Chondrocyte (in vitro differentiated cells): ENCODE data around the gene BCAR1. TPM values are rescaled to one million over a fixed set of nuclear protein-coding genes. Genes with fewer than 3 reads are reported as not detected.
"Not testable (repeated sequence)": the region's sequence is repeated elsewhere in the genome, so short reads cannot be mapped to it uniquely, and the experiment has no call there.

ENCODE experiments used
- DNase-seq: peaks from one replicate; pipeline ENCODE4 v3.0.0; 2021; ENCODE audit warnings: mixed read lengths, low spot score
- H3K27ac Mint-ChIP-seq: one replicate; pipeline ENCODE4 v1.8.0; 2021; ENCODE audit warnings: mild to moderate bottlenecking, moderate library complexity, mixed read lengths; ENCODE audit not compliant: unreplicated experiment
- H3K27me3 Mint-ChIP-seq: 2 replicates; pipeline ENCODE4 v1.8.0; 2021; ENCODE audit warnings: low read depth, mixed read lengths
- H3K36me3 Mint-ChIP-seq: 2 replicates; pipeline ENCODE4 v1.8.0; 2021; ENCODE audit warnings: low read depth, mixed read lengths
- H3K4me1 Mint-ChIP-seq: 2 replicates; pipeline ENCODE4 v1.8.0; 2021; ENCODE audit warnings: low read depth, mild to moderate bottlenecking, mixed read lengths
- H3K4me3 Mint-ChIP-seq: one replicate; pipeline ENCODE4 v1.8.0; 2021; ENCODE audit warnings: mild to moderate bottlenecking, moderate library complexity, mixed read lengths; ENCODE audit not compliant: unreplicated experiment
- H3K9me3 Mint-ChIP-seq: 2 replicates; pipeline ENCODE4 v1.8.0; 2021; ENCODE audit warnings: low read depth, mixed read lengths
- total RNA-seq: library from RNA; stranded (reverse); gene quantifications from 3 replicates; pipeline ENCODE4 v1.2.1, GENCODE V29; 2021
- TF ChIP-seq, protein P1 (sequence below): fragments of 200-600 bp; sonication (generic); IDR thresholded peaks from 2 replicates; pipeline ENCODE4 v1.5.0; 2021; ENCODE audit warnings: antibody characterized with exemption, mild to moderate bottlenecking, moderate library complexity

BCAR1 gene
- total RNA-seq, 1 donor from 2014 or later, result 125 TPM

DNA sequence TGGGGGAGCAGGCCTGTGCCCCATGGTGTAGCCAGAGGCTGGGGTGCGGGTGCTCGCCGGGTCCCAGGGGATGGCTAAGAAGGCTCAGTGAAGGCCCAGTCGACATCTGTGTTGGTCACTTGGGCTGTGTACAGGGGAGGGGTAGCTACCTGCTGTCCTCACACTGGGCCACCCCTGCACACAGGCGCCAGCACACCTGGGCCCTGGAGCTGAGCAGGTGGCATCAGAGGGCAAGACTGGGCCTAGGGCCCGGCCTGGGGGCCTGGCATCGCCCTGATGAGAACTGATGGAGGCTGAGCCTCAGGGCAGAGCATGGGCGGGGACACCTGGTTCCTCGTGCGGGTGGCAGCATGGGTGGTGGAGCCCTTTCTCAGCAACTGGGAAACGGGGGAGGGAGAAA, 43.6 kb downstream of the BCAR1 start:
- no peak overlapping the region for H3K27ac Mint-ChIP-seq

DNA sequence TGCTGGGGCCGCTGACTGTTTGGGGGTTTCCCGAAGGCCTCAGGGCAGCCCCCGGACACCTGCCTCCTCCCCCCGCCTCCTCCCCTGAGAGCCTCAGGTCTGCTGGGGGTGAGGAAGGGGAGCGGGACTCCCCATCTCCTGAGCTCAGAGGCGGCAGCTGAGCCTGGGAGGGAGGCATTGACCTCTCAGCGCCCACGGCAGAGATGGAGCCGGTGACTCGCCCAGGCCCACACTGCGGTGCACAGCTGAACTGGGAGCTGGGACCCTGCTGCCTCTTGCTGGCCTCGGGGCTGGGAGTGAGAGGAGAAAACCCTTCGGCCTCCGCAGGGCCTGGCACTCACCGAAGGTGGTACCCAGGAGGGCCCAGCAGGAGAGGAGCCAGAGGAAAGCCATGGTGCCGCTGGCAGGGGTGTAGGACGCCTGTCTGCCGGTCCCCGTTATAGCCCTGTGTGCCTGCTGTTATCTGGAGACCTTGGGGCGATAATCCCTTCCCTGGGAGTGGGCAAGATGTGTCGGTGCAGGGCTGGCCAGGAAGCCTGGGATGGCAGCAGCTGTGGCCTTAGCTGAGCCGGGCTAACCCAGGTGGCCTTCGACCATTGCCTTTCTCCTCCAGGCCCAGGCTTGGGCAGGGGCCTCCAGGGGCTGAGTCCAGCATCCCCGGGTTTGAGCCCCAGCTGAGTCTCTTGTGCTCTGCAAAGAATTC, 44.5 kb downstream of the BCAR1 start, which contains the start of gene CTRB2:
CTRB2 (minus strand) TSS at position 413 of the 703 bp plus-strand sequence; CDS start at position 393, 20 bp downstream.
- TF ChIP-seq, protein P1, sequence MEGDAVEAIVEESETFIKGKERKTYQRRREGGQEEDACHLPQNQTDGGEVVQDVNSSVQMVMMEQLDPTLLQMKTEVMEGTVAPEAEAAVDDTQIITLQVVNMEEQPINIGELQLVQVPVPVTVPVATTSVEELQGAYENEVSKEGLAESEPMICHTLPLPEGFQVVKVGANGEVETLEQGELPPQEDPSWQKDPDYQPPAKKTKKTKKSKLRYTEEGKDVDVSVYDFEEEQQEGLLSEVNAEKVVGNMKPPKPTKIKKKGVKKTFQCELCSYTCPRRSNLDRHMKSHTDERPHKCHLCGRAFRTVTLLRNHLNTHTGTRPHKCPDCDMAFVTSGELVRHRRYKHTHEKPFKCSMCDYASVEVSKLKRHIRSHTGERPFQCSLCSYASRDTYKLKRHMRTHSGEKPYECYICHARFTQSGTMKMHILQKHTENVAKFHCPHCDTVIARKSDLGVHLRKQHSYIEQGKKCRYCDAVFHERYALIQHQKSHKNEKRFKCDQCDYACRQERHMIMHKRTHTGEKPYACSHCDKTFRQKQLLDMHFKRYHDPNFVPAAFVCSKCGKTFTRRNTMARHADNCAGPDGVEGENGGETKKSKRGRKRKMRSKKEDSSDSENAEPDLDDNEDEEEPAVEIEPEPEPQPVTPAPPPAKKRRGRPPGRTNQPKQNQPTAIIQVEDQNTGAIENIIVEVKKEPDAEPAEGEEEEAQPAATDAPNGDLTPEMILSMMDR, result no peak
- H3K4me1 Mint-ChIP-seq, result no peaks in the 10 kb centered on the region
- DNase-seq, result no peak
- no peaks in the 10 kb centered on the region for H3K9me3 Mint-ChIP-seq
- no peak within 1 kb of the TSS for H3K27ac Mint-ChIP-seq
- H3K36me3 Mint-ChIP-seq, result no peaks in the 10 kb centered on the region
- H3K27me3 Mint-ChIP-seq, result no peaks in the 10 kb centered on the region
- no peak within 1 kb of the TSS for H3K4me3 Mint-ChIP-seq

More for the DNA sequence above, 43.6 kb downstream of the BCAR1 start:
- H3K4me3 Mint-ChIP-seq, result no peak overlapping the region
- no peaks in the 10 kb centered on the region for H3K36me3 Mint-ChIP-seq
- H3K9me3 Mint-ChIP-seq, result no peaks in the 10 kb centered on the region
- no peak for DNase-seq
- TF ChIP-seq, protein P1, result no peak
- H3K27me3 Mint-ChIP-seq, result no peaks in the 10 kb centered on the region
- no peaks in the 10 kb centered on the region for H3K4me1 Mint-ChIP-seq

DNA sequence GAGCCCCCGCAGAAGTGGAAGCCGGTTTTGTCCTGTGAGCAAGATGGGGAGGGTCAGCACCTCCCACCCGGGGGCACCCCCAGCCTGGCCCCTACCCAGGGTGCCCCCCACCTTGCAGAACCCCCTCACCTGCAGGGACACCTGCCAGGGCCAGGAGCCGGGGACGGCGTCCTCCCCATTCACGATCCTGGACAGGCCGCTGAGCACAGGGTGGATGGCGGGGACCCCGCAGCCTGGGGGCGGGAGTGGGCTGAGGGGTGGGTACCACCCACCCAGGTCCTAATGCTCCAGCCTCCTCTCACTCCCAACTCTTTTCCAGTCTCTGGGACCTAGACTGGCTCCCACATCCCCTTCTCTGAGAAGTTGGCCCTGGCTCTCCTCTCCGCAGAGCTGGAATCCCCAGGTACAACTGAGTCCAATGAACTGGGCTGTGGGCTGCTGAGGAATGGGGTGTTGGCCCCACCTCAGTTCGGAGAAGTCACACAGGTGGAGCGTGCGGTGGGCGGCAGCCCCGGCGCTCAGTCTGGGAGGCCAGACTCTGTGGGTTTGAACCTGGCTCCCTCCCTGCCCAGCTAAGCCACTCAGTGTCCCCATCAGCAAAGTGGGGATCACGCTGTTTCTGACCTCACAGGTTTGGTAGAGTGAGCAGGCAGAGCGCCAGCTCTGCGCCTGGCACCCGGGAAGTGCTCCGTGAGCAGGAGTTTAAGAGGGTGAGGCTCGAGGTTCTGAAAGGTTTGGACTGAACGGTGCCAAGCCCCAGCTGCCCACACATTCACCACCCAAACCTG, 45.3 kb downstream of the BCAR1 start:
- DNase-seq, result peak; percentile 72
- H3K9me3 Mint-ChIP-seq, H3K27me3 Mint-ChIP-seq, H3K4me1 Mint-ChIP-seq, H3K4me3 Mint-ChIP-seq, H3K36me3 Mint-ChIP-seq, H3K27ac Mint-ChIP-seq: not testable (repeated sequence)

DNA sequence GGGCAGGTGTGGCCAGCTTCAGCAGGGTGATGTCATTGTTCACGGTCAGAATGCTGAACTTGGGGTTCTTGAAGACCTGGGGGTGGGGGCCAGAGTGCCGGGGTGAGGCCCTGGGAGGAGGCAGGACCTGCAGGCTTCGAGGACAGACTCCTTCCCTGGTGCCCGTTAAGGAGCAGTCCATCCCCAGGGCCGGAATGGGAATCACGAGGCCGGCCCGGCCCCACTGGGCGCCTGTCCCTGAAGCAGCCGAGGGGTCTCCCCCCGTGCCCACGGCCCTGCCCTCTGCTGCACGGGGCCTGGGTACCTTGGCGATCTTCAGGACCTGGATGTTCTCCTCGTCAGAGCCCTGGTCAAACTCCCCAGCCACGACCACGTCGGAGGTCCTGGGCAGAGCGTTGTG, 46.0 kb downstream of the BCAR1 start:
- H3K4me3 Mint-ChIP-seq, H3K4me1 Mint-ChIP-seq, H3K36me3 Mint-ChIP-seq, H3K27ac Mint-ChIP-seq, H3K9me3 Mint-ChIP-seq, H3K27me3 Mint-ChIP-seq: not testable (repeated sequence)
- peak; percentile 37 for DNase-seq

DNA sequence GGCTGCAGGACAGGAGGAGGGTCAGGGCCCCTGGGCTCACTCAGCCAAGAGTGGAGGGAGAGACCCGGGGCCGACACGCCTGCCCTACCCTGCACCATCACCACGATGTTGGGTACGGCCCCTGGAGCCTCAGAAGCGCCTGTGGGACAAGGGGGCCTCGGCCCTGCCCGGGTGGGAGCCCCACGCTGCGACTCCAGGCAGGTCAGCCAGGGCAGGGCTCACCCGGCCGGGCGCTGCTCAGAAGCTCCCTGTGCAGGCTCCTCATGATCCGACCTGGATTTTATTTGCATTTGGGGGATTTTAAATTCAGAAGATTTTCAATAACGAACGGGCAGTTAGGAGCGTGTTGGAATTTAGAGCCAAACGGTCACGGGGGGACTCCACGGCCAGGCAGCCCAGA, 46.5 kb downstream of the BCAR1 start:
- not testable (repeated sequence) for H3K4me1 Mint-ChIP-seq, H3K27ac Mint-ChIP-seq, DNase-seq, H3K9me3 Mint-ChIP-seq, H3K36me3 Mint-ChIP-seq, H3K4me3 Mint-ChIP-seq, H3K27me3 Mint-ChIP-seq

DNA sequence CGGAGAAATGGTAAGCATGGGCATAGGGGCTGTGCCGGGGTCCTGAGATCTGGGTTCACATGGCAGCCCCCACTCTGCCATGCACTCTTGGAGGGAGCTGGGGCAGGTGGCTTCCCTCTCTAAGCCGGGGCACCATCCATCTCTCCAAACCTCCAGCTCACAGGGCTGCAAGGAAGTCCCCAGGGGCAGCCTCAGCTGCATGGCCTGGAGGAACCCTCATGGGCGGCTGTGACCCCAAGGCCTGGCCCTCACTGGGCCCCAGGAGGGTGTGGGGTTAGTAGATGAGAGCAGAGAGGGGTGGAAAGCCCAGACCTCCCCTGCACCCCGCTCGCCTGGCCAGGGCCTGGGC, 47.0 kb downstream of the BCAR1 start:
- H3K27me3 Mint-ChIP-seq, result no peaks in the 10 kb centered on the region
- H3K27ac Mint-ChIP-seq, result no peak overlapping the region
- H3K4me3 Mint-ChIP-seq, result no peak overlapping the region
- TF ChIP-seq, protein P1, result no peak
- H3K9me3 Mint-ChIP-seq, result no peaks in the 10 kb centered on the region
- H3K4me1 Mint-ChIP-seq, result peaks cover 8% of the 10 kb centered on the region
- DNase-seq, result peak; percentile 49
- no peaks in the 10 kb centered on the region for H3K36me3 Mint-ChIP-seq
